ENCODE results near the gene ATP2C2. TPM values are rescaled to one million over a fixed set of nuclear protein-coding genes. Genes with fewer than 3 reads are reported as not detected.
"Not testable (repeated sequence)": the region's sequence is repeated elsewhere in the genome, so short reads cannot be mapped to it uniquely, and the experiment has no call there.

The ATP2C2 gene
- total RNA-seq, 1 experiment from 2014 or later: not detected

GRCh38 chr16:84407588-84408313 lies 39.4 kb downstream of the ATP2C2 start:
- in situ Hi-C loops (cut with HindIII; ENCODE audit: low pct_unique_long_range_greater_than_20kb, low sequenced_read_pairs): no loop called here
- no peak for DNase-seq (ENCODE audit: low read depth)

- in situ Hi-C loops (cut with HindIII; ENCODE audit: low pct_unique_long_range_greater_than_20kb, low sequenced_read_pairs): no loop called here
- no peak for DNase-seq (ENCODE audit: low read depth)
Measured at GRCh38 chr16:84408314-84408690, 40.0 kb downstream of the ATP2C2 start.

GRCh38 chr16:84408856-84409255 lies 40.5 kb downstream of the ATP2C2 start:
- in situ Hi-C loops (cut with HindIII; ENCODE audit: low pct_unique_long_range_greater_than_20kb, low sequenced_read_pairs): no loop called here
- DNase-seq (ENCODE audit: low read depth): no peak

- DNase-seq (ENCODE audit: low read depth): no peak
- in situ Hi-C loops (cut with HindIII; ENCODE audit: low pct_unique_long_range_greater_than_20kb, low sequenced_read_pairs): no loop called here
Measured at GRCh38 chr16:84410361-84411138, 42.2 kb downstream of the ATP2C2 start.

GRCh38 chr16:84411768-84412167 lies 43.4 kb downstream of the ATP2C2 start:
- in situ Hi-C loops (cut with HindIII; ENCODE audit: low pct_unique_long_range_greater_than_20kb, low sequenced_read_pairs): no loop called here
- DNase-seq (ENCODE audit: low read depth): no peak

GRCh38 chr16:84412262-84412661 lies 43.9 kb downstream of the ATP2C2 start:
- in situ Hi-C loops (cut with HindIII; ENCODE audit: low pct_unique_long_range_greater_than_20kb, low sequenced_read_pairs): no loop called here
- DNase-seq (ENCODE audit: low read depth): no peak

- in situ Hi-C loops (cut with HindIII; ENCODE audit: low pct_unique_long_range_greater_than_20kb, low sequenced_read_pairs): no loop called here
- DNase-seq (ENCODE audit: low read depth): no peak
Measured at GRCh38 chr16:84413244-84414004, 45.1 kb downstream of the ATP2C2 start.

- in situ Hi-C loops (cut with HindIII; ENCODE audit: low pct_unique_long_range_greater_than_20kb, low sequenced_read_pairs): no loop called here
- DNase-seq (ENCODE audit: low read depth): no peak
Measured at GRCh38 chr16:84414789-84415326, 46.5 kb downstream of the ATP2C2 start.

GRCh38 chr16:84416407-84417321 lies 48.3 kb downstream of the ATP2C2 start:
- in situ Hi-C loops (cut with HindIII; ENCODE audit: low pct_unique_long_range_greater_than_20kb, low sequenced_read_pairs): no loop called here
- no peak for DNase-seq (ENCODE audit: low read depth)

- no peak for DNase-seq (ENCODE audit: low read depth)
- in situ Hi-C loops (cut with HindIII; ENCODE audit: low pct_unique_long_range_greater_than_20kb, low sequenced_read_pairs): no loop called here
Measured at GRCh38 chr16:84418056-84418849, 49.9 kb downstream of the ATP2C2 start.

GRCh38 chr16:84419730-84420129 lies 51.4 kb downstream of the ATP2C2 start:
- in situ Hi-C loops (cut with HindIII; ENCODE audit: low pct_unique_long_range_greater_than_20kb, low sequenced_read_pairs): no loop called here
- no peak for DNase-seq (ENCODE audit: low read depth)

GRCh38 chr16:84420556-84420955 lies 52.2 kb downstream of the ATP2C2 start:
- in situ Hi-C loops (cut with HindIII; ENCODE audit: low pct_unique_long_range_greater_than_20kb, low sequenced_read_pairs); DNase-seq (ENCODE audit: low read depth): not testable (repeated sequence)

- DNase-seq (ENCODE audit: low read depth): no peak
- in situ Hi-C loops (cut with HindIII; ENCODE audit: low pct_unique_long_range_greater_than_20kb, low sequenced_read_pairs): no loop called here
Measured at GRCh38 chr16:84421081-84421937, 53.0 kb downstream of the ATP2C2 start.

GRCh38 chr16:84421938-84422220 lies 53.5 kb downstream of the ATP2C2 start:
- no peak for DNase-seq (ENCODE audit: low read depth)
- in situ Hi-C loops (cut with HindIII; ENCODE audit: low pct_unique_long_range_greater_than_20kb, low sequenced_read_pairs): no loop called here

GRCh38 chr16:84423416-84423837 lies 55.1 kb downstream of the ATP2C2 start:
- in situ Hi-C loops (cut with HindIII; ENCODE audit: low pct_unique_long_range_greater_than_20kb, low sequenced_read_pairs): no loop called here
- peak; percentile 57 for DNase-seq (ENCODE audit: low read depth)

GRCh38 chr16:84425696-84426095 lies 57.4 kb downstream of the ATP2C2 start:
- in situ Hi-C loops (cut with HindIII; ENCODE audit: low pct_unique_long_range_greater_than_20kb, low sequenced_read_pairs): no loop called here
- no peak for DNase-seq (ENCODE audit: low read depth)

Data from Caki2 (cell line).